Smooth muscle cell (in vitro differentiated cells): ENCODE measurements around the gene MBD2. TPM values are rescaled to one million over a fixed set of nuclear protein-coding genes. Genes with fewer than 3 reads are reported as not detected.

Source experiments
- DNase-seq: peaks from one replicate; lab custom pipeline; 2025; ENCODE audit not compliant: unreplicated experiment; lab: John Stamatoyannopoulos, UW
- H2AFZ ChIP-seq: fragments of 200-600 bp; sonication (generic); 2 replicates; pipeline ENCODE4 v1.6.0; 2016; ENCODE audit warnings: antibody characterized with exemption, low read depth, mild to moderate bottlenecking
- H3F3A ChIP-seq: fragments of 200-600 bp; sonication (generic); 2 replicates; pipeline ENCODE4 v1.6.0; 2017; ENCODE audit warnings: antibody characterized with exemption, low read depth
- H3K27ac ChIP-seq: fragments of 200-600 bp; sonication (generic); 2 replicates; pipeline ENCODE4 v1.5.1; 2016; ENCODE audit warnings: low read depth, mild to moderate bottlenecking
- H3K27me3 ChIP-seq: fragments of 200-600 bp; sonication (generic); 2 replicates; pipeline ENCODE4 v1.6.1; 2016; ENCODE audit warnings: low read depth, mild to moderate bottlenecking
- H3K36me3 ChIP-seq: fragments of 200-600 bp; sonication (generic); 2 replicates; pipeline ENCODE4 v1.5.1; 2016; ENCODE audit warnings: low read depth
- H3K4me1 ChIP-seq: fragments of 200-600 bp; sonication (generic); 2 replicates; pipeline ENCODE4 v1.5.1; 2016; ENCODE audit warnings: low read depth
- H3K4me2 ChIP-seq: fragments of 200-600 bp; sonication (generic); 2 replicates; pipeline ENCODE4 v1.6.0; 2016; ENCODE audit warnings: mild to moderate bottlenecking
- H3K4me3 ChIP-seq: fragments of 200-600 bp; sonication (generic); 2 replicates; pipeline ENCODE4 v1.5.1; 2016; ENCODE audit warnings: mild to moderate bottlenecking
- H3K79me2 ChIP-seq: fragments of 200-600 bp; sonication (generic); 2 replicates; pipeline ENCODE4 v1.6.0; 2016; ENCODE audit warnings: low read depth, mild to moderate bottlenecking
- H3K9ac ChIP-seq: fragments of 200-600 bp; sonication (generic); 2 replicates; pipeline ENCODE4 v1.6.0; 2016; ENCODE audit warnings: low read depth
- H3K9me3 ChIP-seq: fragments of 200-600 bp; sonication (generic); replicated peaks from 2 replicates; pipeline ENCODE4 v1.5.1; 2016; ENCODE audit warnings: low read depth
- H4K20me1 ChIP-seq: fragments of 200-600 bp; sonication (generic); 2 replicates; pipeline ENCODE4 v1.6.0; 2016; ENCODE audit warnings: low read depth
- CTCF ChIP-seq: fragments of 200-600 bp; sonication (generic); IDR thresholded peaks from 2 replicates; pipeline ENCODE4 v1.5.1; 2017; ENCODE audit warnings: borderline replicate concordance, mild to moderate bottlenecking, antibody characterized with exemption; ENCODE audit not compliant: insufficient read depth, poor library complexity, severe bottlenecking
- WGBS: methylation state at CpG from one replicate; pipeline ENCODE4 v1.1.7; 2016; ENCODE audit warnings: low lambda C conversion rate; 5-methylcytosine and 5-hydroxymethylcytosine counted together
- polyA plus RNA-seq: library from polyadenylated mRNA; unstranded; fragments of >200 nt; fragmentation: Nextera tagmentation; extraction: Ambion mirVana; gene quantifications from 2 replicates; pipeline ENCODE4 v1.2.1, GENCODE V29; 2016
- small RNA-seq: library from RNA; depleted of rRNA; stranded (forward); fragments of <200 nt; gene quantifications from one replicate; pipeline ENCODE3, GENCODE V24; 2014
- total RNA-seq: library from RNA; depleted of rRNA; stranded (reverse); fragments of >200 nt; gene quantifications from 2 replicates; pipeline ENCODE4 v1.2.3, GENCODE V29; 2014

MBD2 gene
- total and polyA plus RNA-seq, 2 experiments from 2014 or later = 28.5 to 42.6 TPM

- H3K4me2 ChIP-seq = no peak overlapping the region
- no peaks in the 10 kb centered on the region for H3K9me3 ChIP-seq
- no peak for TF ChIP-seq CTCF
- no peak for DNase-seq
- 92% methylated on average over 1 of the region's 1 CpG for WGBS
- H3K36me3 ChIP-seq = no peaks in the 10 kb centered on the region
- no peaks in the 10 kb centered on the region for H3K79me2 ChIP-seq
- no peaks in the 10 kb centered on the region for H3F3A ChIP-seq
- H3K27me3 ChIP-seq = no peaks in the 10 kb centered on the region
- no peaks in the 10 kb centered on the region for H4K20me1 ChIP-seq
- H3K4me3 ChIP-seq = no peak overlapping the region
- no peak overlapping the region for H3K27ac ChIP-seq
- H3K4me1 ChIP-seq = peaks cover 15% of the 10 kb centered on the region
- H3K9ac ChIP-seq = no peak overlapping the region
- no peak overlapping the region for H2AFZ ChIP-seq
These were observed 112.1 kb downstream of the MBD2 start for GRCh38 chr18:54112356-54112755.

GRCh38 chr18:54109131-54109683, 115.3 kb downstream of the MBD2 start:
- Histone ChIP-seq H3F3A (no peaks in the 10 kb centered on the region), H4K20me1 (no peaks in the 10 kb centered on the region), H3K4me2 (no peak overlapping the region), H3K27ac (no peak overlapping the region), H3K9ac (no peak overlapping the region), H3K9me3 (no peaks in the 10 kb centered on the region), H2AFZ (no peak overlapping the region), H3K4me1 (no peaks in the 10 kb centered on the region), H3K4me3 (no peak overlapping the region), H3K36me3 (no peaks in the 10 kb centered on the region), H3K27me3 (no peaks in the 10 kb centered on the region), H3K79me2 (no peaks in the 10 kb centered on the region)
- no peak for DNase-seq
- no peak for TF ChIP-seq CTCF
- WGBS = 82% methylated on average over 3 of the region's 3 CpGs

GRCh38 chr18:54102123-54102522, 122.3 kb downstream of the MBD2 start:
- DNase-seq = no peak
- Histone ChIP-seq H3K9ac (no peak overlapping the region), H4K20me1 (no peaks in the 10 kb centered on the region), H2AFZ (no peak overlapping the region), H3K4me1 (no peaks in the 10 kb centered on the region), H3K36me3 (no peaks in the 10 kb centered on the region), H3K79me2 (no peaks in the 10 kb centered on the region), H3K27me3 (no peaks in the 10 kb centered on the region), H3F3A (no peaks in the 10 kb centered on the region), H3K9me3 (no peaks in the 10 kb centered on the region), H3K4me3 (no peak overlapping the region), H3K4me2 (no peak overlapping the region), H3K27ac (no peak overlapping the region)
- WGBS = 91% methylated on average over 1 of the region's 1 CpG
- no peak for TF ChIP-seq CTCF

Small RNA genes lying within 50 kb of the gene (small RNA-seq; reads per million reads assigned to genes)
- 27.9 reads per million, percentile 92 among the genes with 10 or more reads in this experiment for gene SNORA37

Other genes with a start within 250 kb of the MBD2 start
- 36.1 and 56.7 TPM in 2 replicates for gene POLI, start 44.8 kb upstream of the MBD2 start, total RNA-seq
- gene POLI, start 44.8 kb upstream of the MBD2 start, polyA plus RNA-seq = 22.8 and 23.0 TPM in 2 replicates
- not detected in 2 replicates for gene STARD6, start 133.2 kb upstream of the MBD2 start, total RNA-seq
- not detected in 2 replicates for gene STARD6, start 133.2 kb upstream of the MBD2 start, polyA plus RNA-seq
- 9.3 and 12.8 TPM in 2 replicates for gene C18orf54, start 133.2 kb upstream of the MBD2 start, total RNA-seq
- gene C18orf54, start 133.2 kb upstream of the MBD2 start, polyA plus RNA-seq = 3.4 and 4.9 TPM in 2 replicates